SKM-1 (cell line): ENCODE results near the gene NECTIN1.

ENCODE experiments used
- DNase-seq: peaks from one replicate; lab custom pipeline; 2025; ENCODE audit not compliant: unreplicated experiment; lab: John Stamatoyannopoulos, UW

Gene NECTIN1

DNA sequence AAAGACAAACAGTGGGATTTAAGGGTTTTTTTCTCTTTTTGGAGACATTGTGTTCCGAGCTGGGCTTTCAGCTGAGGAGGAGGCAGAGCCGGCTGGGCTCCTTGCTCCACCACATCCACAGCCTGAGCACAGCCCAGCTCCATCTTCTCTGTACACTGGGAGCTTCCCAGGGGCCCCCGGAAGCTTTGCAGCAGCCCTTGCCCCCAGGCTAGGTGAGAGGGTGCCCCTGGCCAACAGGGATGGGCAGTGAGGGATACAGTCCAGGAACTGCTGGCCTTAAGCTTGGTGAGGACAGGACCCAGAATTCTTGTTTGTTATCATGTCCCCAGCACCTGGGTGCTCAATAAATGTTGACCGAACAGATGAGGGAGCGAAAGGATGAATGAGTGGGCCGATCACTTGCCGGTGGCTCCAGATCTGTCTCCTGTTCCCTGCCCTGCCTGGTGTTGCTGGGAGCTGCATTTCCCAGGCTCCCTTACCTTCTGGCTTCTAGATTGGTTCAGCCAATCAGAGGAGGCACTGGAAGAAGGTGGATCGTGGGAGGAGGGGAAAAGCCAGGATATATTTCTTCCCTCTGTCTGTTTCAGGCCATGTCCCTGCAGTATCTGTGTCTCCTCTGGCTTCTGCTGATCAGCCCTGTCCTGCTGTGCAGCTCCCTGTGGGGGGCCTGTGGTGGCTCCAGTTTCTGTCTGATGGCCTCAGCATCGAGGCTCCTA, 26.5 kb upstream of the NECTIN1 start:
- DNase-seq, result no peak

DNA sequence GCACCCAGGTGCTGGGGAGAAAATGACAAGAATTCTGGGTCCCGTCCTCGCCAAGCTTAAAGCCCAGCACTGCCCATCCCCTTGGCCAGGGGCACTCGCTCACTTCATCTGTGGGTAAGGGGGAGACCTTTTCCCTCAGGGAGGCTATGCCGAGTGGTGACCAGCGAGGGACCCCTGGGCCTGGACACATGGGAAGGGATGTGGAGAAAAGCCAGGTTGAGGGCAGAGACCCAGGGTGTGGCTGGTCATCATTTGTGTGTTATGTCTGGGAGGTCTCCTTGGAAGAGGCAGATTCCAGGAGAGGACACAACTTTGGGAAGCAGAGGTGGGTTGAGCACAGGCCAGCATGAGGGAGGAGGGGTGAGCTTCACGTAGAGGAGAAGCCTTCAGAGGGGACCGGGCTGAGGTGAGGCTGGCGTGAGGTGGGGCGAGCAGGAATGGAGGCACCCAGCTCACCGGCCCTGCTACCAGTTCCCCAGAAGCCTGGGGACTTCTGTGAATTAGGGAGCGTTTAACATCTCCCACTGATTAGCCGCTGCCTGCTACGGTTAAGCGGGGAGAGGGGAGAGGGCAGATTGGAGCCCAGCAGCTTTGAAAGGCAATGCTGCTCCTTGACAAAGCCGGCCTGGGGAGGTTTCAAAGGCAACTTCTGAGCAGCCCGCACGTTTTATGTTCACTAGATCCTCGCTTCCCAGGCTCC, 25.8 kb upstream of the NECTIN1 start:
- no peak for DNase-seq

- DNase-seq, result no peak
Observed at GRCh38 chr11:119754199-119754598, 25.2 kb upstream of the NECTIN1 start.

DNA sequence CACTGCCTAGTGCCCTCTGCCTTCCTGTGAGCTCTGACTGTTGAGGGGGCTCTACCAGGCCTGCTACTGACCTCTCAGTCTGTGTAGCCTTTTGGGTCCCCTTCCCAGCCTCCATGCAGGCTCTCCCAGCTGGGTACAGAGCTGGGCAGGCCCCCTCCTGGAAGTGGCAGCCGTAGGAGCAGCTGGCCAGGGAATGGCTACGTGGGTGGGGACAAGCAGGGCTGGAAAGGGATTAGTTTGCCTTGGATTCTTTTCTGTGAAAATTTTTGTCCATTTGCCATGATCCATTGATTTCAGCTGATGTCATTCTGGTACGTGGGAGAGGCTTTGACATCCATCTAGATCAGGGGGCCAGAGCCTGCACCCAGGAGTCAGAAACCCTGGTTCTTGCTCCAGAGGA, 23.9 kb upstream of the NECTIN1 start:
- no peak for DNase-seq

- no peak for DNase-seq
Observed at GRCh38 chr11:119752345-119752871, 23.4 kb upstream of the NECTIN1 start.

DNA sequence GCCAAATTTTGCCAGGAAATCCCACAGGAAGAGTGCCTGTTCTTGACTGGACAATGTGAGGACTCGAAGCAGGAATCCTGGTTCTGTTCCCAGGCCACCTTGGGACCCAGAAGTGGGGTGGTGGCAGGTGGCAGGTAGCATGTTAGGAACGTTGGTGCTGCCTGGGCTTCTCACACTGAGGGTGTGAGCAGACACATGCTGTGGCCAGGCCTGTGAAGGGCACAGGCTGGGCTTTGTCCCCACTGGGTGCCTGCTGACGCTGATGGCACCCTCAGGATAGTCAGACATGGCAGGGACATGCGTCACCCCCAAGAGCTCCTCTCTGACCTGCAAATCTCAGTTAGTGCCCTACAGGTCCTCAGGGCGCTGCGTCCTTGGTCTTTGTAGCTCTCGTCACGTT, 21.1 kb upstream of the NECTIN1 start:
- no peak for DNase-seq

GRCh38 chr11:119749006-119749565, 20.1 kb upstream of the NECTIN1 start:
- no peak for DNase-seq

DNA sequence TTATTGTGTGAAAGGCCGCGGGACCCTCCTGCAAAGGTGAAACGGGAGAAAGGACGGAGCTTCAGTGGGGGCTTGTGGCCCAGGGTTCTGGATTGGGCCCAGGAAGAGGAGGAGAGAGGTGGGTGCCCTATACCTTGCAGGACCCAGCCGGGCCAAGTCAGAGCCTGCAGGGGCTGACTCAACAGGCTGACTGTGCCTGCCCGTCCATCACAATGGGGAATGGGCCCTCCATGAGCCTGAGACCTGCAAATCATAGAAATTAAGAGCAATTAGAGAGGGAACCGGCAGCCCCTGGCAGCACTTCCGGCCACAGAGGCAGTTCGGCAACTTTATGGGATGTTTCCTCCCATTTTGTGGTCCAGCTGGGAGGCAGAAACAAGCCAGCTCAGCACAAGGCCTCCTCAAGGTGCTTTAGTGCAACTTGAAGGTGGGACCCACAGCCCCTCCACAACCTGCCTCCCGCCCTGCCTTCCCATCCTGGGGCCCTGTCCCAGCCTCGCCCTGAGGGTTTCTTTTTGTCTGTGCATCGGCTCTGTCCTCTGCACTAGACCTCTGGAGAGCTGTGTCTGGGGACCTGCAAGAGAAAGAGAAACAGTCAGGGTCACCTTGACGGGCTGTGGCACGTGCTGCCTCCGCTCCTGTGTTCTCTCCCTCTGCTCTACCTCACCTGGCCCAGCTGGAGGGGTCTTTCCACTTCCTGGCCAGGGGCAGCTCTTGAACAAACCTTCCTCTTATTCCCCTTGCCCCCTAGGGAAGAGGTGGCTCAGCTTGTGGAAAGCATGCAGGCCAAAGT, 19.1 kb upstream of the NECTIN1 start:
- DNase-seq, result no peak

- no peak for DNase-seq
Observed at GRCh38 chr11:119745776-119746535, 17.0 kb upstream of the NECTIN1 start.

DNA sequence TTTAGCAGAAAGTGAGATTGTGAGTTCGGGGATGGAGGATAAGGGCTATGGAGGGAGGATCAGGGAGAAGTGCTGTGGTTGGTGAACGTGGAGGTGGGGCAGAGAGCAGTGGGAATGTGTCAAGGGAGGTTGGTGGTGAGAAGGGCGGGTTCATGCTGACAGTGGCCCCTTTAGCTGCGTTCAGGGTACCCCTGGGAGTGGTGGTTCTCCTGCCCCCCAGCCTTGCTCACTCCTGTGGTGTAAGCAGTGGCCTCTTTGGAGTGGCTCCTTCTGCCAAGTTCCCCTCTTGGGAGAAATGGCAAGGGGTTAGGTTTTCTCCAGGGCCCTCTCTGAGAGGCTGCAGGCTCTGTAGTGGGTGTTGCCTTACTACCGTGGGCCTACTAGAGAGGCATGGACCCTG, 16.1 kb upstream of the NECTIN1 start:
- no peak for DNase-seq

GRCh38 chr11:119744577-119744976, 15.6 kb upstream of the NECTIN1 start:
- no peak for DNase-seq

DNA sequence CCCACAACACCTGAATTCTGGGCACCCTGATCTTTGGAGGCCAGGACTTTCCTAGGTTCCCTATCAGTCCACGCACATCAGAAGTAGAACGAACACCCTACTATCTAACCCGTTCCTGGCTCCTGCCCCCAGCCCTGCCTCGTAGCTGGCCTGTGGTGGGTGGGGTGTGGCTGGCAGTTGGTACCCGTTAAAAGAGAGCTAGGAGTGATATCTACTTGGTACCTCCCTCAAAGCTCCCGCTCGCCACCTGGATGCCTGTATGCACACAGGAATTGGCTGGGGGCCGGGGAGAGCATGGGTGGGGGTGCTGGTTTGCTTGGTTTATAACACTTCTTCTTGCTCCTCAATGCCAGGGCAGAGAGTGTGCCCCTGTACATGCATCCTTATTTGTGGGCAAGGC, 14.0 kb upstream of the NECTIN1 start:
- no peak for DNase-seq

GRCh38 chr11:119742263-119742861, 13.4 kb upstream of the NECTIN1 start:
- no peak for DNase-seq

DNA sequence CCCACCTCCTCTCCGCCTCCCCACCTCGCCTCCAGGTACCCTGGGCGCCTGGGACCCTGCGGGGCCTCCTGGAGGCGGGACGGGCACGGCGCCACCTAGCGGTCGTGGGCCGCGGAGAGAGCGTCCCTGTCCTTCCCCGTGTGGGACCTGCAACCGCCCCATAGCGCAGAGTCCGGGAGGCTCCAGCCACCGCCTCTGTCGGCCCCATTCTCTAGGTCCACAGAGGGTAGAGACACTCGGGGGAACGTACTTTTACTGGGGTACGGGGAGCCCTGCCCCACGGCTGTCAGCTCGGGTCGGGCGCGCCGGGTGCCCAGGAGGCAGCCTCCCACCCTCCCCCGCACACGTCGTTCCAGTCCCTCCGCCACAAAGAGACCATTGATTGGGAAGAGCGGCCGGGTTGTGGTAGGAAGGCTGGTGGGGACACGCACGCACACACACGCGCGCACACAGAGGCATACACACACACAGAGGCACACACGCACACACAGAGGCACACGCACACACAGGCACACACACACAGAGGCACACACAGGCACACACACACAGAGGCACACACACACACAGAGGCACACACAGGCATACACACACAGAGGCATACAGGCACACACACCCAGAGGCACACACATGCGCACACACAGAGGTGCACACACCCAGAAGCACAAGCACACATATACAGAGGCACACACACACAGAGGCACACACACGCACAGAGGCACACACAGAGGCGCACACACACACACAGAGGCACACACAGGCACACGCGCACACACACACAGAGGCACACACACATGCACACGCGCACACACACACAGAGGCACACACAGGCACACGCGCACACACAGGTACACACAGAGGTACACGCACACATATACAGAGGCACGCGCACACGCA, 12.6 kb upstream of the NECTIN1 start:
- no peak for DNase-seq

DNA sequence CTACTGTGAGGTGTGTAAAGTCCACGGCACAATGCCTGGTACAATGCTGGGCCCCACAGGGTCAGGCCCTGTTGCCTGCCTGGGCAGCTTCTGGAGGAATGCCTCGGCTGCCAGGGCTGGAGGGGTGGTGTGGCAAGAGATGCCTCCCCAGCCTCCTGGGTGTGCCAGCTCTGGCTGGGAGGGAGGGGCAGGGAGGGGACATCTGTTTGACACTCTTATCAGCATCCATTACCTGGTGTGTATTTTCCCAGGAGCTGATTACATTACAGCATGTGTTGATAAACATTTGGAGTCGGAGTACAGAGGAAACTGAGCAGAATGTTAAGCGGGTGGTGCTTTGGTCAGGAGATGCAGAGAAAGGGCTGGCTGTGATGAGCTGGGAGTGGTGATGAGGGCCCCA, 11.0 kb upstream of the NECTIN1 start:
- DNase-seq, result no peak

DNA sequence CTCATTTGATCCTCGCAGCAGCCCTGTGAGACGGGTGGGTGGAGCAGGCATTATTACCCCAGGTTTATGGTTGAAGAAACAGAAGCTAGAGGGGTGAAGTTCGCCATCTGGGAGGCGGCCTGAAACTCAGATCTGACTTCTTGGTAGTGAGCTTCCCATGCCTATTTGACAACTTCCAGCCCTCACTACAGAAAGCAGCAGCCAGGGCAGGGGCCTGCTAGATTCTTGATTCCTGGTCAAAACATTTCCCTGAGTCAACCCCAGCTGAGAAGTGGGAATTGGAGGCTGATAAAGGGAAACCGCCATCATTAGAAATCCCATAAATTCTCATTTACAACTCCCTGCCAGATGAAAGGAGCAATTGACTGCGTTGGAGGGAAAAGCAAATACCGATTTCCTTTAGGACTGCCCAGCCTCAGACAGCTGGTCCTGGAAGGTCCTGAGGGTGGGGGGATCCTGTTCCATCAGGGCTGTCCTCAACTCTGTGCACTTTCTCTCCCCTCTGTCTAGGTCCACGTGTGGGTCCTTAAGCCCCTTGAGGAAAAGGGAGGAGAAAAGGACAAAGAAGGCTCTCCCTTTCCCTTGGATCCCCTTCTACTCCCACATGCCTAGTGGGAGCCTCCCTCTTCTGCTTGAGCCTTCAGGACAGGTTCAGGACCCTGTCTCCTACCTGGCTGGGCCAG, 10.2 kb upstream of the NECTIN1 start:
- no peak for DNase-seq

DNA sequence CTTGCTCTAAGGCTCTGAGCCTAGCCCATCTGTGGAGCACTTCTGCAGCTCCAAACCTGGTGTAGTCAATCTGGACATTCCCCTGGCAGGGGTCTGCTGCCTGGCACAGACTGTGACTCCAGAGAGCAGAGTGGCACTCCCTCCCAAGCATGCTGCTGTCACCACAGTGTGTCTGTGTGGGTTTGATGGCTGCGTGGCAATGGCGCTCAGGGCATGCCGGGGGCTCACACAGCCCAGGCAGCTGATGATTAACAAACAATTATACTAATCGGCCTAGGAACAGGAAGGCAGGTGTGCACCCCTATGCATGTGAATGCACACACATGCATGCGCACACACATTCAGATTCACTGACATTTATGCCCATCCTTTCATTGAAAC, 9.0 kb upstream of the NECTIN1 start:
- no peak for DNase-seq

GRCh38 chr11:119737366-119738058, 8.5 kb upstream of the NECTIN1 start:
- DNase-seq, result no peak
